DMS 273 treated with DMSO at 0.1 percent for 48 hours (cell line): ENCODE measurements around the gene CFL2.
"Not testable (repeated sequence)": the region's sequence is repeated elsewhere in the genome, so short reads cannot be mapped to it uniquely, and the experiment has no call there.

ENCODE experiments used
- DNase-seq: peaks from one replicate; lab custom pipeline; 2025; lab: John Stamatoyannopoulos, UW

The CFL2 gene

DNA sequence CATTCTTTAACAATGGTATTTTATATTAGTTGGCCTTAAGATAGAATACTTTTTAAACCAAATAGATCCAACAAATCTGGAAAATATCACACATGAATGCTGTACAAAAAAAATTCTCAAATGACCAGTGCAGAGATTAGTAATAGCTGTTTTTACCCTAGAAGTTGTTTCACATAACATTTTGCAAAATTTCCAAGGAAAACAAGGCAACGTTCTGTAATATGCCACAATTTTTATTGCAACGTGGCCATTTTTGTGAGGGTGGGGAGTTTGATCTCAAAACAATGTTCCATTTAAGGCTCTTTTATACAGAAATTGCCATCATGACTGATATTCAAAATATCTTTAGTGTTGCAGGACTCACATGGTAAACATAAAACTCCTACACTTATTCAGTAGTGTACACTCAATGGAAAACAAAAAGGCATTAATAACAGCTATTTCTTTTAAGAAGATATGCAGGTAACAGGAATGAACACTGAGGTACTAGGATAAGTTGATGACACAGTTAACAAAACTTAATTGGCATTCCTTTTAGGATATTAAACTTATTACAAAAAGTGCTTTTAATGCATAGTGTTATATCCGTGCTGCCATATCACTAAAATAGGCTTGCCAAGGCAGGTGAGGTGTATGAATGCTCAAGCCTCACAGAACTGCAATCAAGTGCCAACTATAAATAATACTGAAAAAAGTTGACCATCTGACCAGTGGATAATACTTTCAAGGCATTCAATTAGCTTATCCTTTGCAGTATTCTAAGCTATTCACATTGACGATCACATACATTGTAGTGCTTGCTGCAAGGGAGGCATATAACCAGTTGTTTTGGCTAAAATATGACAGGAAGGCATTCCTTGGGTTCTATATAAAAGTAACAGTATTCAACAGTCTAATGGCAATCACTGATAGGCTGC is 2.3 kb downstream of the CFL2 start:
- DNase-seq = no peak

DNA sequence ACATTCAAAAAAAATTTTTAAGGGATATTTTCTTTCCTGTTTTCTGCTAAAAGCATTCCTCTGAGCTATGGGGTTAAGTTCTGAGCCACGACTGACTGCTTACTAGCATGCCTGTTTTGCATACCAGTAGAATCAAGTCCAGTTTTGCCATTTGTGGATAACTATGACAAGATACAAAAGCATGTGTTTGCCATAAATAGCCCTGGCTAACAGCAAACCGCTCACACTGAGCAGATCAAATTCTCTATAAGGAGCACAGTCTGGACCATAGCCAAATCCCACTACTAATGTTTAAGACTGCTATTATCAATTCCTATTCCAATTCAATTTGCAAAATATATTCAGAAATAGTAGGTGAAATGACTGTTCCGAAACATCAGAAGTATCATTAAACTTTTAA is 3.2 kb downstream of the CFL2 start:
- DNase-seq = peak; percentile 68

DNA sequence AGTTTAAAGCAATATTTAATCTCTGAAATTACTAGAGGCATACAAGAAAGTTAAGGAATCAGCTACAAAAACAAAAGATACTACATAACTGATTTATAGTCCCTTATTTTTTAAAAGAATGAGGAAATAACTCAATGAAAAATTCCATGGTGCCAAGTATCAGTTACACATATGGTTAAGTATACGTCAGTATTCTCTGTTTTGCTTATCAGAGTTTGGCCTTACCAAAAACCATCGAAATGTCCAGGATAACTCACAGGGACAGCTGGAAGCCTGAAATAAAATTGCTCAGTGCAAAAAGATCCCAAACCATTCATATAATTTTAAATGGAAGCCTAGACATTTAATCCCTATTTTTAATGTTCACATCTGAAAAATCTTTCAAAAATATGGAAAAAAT is 3.6 kb downstream of the CFL2 start:
- DNase-seq = no peak

DNA sequence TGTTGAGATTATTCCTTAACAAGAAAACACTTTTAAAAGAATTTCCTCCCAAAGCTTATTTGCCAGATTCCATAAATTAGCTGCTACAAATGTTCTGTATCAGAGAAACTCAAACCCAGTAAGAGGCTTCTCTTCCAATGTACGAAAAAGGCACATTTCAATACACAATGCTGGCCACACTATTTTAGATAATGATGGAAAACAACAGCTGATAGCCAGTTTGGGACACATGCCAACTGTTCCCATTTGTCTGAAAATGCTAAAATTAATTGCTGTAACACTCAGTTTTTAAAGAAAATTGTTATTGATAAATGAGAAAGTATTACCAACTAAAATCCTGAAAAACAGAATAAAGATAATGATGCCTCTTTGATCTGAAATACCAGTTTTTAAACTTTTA is 4.4 kb downstream of the CFL2 start:
- DNase-seq = no peak

DNA sequence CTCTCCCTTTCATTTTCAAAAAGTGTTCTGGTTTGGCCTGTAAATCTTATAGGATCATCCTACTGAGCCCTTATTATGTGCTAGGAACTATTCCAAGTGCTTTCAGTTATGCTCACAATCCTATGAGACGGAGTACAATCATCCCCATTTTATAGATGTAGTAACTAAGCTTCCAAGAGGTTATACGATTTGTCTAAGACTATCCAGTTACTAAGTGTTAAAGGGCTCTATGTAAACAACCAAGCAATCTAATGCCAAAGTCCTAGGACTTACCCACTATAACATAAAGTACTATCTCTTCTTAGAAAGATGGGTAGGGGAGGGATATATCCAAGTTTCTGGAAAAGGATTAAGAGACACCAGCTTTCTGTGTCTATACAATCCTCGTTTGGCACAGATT is 6.7 kb downstream of the CFL2 start:
- DNase-seq = no peak

DNA sequence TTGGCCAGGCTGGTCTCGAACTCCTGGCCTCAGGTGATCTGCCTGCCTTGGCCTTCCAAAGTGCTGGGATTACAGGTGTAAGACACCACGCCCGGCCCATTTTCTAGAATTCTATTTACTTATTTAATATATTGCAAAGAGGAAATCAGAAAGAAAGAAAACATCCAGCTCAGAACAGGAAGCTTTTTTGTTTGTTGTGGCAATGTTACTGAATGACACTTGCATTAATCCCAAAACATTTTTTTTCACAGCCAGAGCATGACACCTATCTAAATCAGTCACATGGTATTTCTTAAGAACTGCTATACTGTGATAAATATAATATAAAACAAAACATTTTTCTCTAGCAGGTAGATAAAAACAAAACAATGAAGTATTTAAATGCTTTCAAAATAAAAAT is 12.6 kb downstream of the CFL2 start:
- DNase-seq = no peak

DNA sequence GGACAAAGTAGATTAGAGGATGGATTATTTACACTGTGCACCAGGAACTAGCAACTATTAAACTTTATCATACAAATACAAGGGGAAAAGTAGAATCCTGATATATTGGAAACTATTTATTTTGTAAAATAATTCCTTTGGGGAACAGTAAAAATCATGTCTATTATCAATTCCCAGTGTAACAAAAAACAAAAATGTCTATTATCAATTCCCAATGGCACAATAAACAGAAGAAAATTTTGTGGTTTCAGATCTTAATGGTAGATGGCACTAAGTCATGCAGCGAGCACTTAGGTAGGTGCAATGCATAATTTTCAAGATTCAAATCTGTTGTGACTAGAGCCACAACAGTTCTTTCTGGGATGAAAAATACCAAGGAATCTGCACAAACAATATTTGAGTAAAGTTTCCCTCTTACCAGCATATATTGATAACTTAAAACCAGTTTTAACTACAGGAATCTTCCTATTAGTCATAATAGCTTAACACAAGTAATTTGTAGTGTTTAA is 13.7 kb downstream of the CFL2 start:
- DNase-seq = no peak

DNA sequence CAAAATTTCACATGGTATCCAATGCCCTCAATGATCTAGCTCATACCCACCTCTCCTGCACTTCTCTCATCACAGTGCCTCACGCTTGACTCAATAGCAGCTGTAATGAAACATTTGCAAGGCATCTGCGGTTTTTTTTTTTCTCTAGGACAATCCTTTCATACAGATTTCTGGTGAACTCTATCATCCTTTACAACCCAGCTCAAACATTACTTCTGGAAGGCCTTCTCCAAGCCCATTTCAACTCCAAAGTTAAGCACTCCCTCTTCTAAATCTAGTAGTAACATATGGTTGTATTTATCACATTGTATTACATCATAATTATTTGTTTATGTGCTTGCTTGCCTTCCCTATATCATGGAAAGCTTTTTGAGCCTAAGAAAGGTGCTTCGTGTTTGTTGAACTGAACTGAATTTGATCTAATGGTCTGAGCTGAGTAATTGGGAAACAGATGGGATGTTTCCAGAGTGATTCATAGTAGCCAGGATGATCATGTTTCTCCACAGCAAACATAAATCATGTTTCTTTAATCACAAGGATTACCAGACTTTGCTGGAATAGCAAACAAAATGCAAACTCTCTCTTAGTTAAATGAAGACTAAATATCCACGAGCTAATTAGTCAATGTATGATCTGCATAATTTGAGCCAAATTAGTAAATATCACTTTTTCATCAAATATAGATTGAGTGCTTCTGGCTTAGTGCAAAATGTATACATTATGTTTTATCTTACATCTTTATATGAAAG is 14.3 kb downstream of the CFL2 start:
- peak; percentile 96 for DNase-seq

DNA sequence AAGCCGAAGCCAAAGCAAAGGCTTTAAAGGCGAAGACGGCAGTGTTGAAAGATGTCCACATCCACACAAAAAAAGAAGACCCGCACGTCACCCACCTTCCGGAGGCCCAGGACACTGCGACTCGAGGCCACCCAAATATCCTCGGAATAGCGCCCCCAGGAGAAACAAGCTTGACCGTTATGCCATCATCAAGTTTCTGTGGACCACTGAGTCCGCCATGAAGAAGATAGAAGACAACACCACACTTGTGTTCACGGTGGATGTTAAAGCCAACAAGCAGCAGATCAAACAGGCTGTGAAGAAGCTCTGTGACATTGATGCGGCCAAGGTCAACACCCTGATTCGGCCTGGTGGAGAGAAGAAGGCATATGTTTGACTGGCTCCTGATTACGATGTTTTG is 20.2 kb downstream of the CFL2 start:
- DNase-seq = not testable (repeated sequence)

DNA sequence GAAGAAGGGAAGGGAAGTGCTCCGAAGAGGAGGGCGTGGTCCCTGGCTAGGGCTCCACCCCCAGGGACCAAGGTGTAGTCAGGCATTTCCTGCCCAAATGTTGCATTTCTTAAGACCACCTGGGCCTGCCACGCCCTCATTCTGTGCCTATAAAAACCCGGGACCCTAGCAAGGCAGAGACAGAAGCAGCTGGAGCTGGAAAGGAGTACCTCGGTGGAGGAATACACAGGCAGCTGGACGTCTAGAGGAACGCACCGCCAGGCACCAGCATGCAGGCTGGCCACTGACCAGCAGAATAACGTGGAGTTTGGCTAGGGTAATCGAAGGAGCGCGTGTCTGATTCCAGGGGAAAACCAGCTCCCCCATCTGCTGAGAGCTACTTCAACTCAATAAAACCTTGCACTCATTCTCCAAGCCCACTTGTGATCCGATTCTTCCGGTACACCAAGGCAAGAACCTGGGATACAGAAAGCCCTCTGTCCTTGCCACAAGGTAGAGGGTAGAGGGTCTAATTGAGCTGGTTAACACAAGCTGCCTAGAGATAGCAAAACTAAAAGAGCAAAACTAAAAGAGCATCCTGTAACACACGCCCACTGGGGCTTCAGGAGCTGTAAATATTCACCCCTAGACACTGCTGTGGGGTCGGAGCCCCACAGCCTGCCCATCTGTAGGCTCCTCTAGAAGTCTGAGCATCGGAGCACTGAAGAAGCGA is 21.0 kb downstream of the CFL2 start:
- DNase-seq = peak; percentile 53

DNA sequence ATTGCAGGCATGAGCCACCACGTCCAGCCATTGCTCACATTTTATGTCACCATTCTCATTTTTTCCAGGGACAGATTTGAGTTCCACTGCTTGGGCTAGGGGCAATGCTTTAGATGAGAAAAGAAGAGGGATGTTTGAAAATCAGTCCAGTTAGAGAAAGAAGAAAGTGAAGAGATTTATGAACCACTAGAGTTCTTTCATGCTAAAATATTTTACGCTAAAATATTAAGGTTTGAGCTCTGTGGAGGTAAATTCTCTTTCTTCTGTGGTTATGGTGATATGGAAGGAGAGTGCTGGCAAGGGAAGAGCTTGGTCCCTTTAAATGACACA is 21.5 kb downstream of the CFL2 start:
- no peak for DNase-seq

DNA sequence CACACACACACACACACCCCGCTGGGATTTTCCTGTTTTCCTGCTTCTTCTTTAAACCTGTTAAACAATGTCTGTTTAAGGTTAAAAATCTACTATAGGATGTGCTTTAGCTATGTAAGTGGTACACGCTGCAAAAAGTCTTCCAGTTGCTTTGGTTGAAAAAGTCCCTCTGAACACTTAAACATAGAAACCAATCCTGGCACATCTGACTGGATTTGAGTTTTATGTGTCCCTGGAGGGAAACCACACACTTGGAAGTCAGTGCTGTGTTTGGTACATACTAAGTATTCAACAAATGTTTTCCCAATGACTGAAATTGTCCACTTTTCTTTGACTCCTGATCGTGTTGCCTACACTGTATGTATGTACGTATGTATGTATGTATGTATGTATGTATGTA is 22.0 kb downstream of the CFL2 start:
- DNase-seq = no peak

DNA sequence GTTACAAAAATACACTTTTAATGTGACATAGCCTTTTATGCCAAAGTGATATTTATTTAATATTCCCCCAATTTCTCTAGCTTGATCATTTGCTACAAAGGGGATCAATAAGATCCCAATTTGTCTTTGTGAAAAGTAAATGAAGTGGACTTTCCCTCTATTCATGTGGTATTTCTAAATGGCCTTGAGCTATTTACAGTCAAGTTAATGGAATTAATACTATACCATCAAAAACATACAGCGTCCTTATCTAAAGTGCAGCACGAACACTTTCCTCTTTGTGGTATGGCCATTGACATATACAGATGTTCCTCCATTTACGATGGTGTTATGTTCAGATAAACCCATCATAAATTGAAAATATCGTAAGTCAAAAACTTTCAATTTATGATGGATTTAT is 23.2 kb downstream of the CFL2 start:
- no peak for DNase-seq

DNA sequence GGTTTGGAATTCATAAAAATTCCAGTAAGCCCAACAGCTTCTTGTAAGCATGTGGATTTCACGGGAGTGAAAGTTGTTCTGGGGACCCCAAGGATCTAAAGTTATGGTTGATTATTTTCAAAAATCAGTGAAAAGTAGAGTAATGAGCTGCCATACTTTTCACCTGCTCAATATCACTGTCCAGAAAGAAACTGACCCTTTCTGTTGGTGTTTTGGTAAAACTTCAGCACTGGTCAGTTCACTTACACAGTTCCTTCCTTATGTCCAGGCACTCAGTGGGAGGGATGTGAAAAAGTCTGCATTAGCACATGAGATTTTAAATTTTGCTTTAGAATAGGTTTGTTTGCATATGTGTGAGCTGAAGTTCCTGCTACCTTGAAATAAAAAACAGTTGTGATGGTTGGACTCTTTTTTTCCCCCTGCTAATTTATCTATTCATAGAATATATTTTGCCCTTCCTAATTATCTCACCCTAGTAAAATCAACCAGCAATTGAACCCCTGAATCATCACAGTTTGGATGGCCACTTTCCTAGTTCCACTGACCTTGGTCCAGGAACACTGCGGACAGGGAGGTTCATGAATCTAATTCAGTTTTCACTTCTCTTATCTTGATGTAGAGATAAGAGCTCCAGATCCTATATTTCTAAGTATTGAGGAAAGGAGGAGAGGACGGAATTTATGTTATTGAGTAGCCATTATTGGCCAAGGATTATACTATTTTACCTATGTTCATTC is 25.8 kb downstream of the CFL2 start:
- no peak for DNase-seq

DNA sequence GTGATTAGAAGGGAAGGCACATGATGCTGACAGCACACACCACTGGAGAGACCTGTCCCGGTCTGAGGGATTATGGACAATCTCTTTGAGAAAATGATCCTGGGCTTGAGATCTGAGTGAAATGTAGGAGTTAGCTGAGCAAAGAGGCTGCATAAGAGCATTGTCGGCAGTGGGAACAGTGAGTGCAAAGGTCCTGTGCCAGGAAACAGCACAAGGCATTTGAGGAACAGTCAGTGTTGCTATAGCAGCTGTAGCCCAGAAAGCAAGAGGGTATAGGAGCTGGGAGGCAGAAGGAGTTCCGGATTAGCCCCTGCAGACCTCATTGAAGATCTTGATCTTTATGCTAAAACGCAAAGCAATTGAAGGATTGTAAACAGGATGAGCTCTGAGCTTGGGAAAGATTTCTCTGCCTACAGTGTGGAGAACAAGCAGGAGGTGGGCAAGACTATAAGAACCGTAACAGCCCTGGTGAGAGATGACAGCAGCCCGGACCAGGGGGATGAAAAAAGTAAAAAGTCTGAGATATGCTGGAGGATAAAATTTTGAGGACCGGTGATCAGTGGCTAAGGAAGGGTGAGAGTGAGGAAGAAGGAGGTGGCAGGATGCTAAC is 28.5 kb downstream of the CFL2 start:
- no peak for DNase-seq

DNA sequence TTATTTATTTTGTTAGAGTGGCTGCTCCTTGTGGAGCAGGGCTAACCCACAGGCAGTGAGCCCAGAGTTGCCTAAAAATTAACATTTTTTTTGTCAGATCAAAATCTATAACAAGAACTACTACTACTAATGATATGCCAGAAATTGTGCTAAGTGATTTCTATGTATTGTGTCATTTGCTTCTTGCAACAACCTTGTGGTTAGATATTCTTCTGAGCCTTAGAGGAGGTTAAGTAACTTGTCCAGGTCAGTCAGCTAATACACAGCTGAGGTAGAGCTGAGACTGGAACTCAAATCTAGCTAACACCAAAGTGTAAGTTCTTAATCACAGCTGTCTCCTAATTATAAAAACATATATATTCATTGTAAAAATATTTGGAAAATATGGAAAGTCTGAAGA is 29.8 kb downstream of the CFL2 start:
- DNase-seq = no peak

DNA sequence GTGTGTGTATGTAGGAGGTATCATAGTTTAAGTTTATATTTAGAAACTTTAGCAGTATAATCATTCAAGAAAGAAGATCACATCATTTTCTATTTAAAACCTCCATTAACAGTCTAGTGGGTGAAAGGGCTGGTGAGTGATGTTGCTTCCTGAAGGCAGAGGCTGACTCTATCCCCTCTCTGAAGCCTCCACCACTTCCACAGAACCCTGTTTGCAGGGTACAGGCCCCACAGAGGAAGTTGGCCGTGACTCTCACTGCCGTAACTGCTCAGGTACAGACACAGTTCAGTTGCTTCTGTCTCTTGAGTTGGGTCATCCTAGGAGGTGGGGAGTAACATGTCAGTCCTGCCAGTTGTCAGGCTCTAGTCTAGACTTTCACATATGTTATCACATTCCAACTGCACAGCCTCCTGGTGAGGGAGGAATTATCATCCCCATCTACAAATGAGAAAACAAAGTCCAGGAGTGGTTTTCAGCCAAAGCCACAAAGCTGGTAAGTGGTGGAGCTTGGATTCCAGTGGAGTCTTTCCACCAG is 31.5 kb downstream of the CFL2 start:
- peak; percentile 38 for DNase-seq

DNA sequence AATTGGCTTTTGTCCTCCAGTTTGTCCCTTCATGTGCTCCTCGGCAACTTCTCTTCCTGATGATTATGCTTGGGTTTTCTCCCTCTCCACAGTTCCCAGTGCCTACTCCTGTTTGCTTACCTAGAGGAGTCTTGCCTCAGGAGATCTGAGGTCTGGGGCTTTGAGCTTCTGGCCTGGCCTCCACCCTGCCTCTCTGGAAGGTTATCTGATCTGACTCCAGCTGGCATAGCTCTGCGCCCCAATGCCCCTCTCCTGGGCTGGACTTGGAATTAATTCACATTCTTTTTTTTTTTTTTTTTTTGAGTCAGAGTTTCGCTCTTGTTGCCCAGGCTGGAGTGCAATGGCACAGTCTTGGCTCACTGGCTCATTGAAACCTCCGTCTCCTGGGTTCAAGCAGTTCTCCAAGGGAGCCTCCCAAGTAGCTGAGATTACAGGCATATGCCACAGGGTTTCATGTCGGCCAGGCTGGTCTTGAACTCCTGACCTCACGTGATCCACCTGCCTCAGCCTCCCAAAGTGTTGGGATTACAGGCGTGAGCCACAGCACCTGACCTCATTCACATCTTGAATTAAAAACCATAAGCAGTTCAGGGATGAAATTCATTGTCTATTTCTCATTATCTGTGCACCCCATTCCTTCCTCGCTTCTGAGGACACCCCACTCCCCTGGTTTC is 33.5 kb downstream of the CFL2 start:
- DNase-seq = peak; percentile 44

DNA sequence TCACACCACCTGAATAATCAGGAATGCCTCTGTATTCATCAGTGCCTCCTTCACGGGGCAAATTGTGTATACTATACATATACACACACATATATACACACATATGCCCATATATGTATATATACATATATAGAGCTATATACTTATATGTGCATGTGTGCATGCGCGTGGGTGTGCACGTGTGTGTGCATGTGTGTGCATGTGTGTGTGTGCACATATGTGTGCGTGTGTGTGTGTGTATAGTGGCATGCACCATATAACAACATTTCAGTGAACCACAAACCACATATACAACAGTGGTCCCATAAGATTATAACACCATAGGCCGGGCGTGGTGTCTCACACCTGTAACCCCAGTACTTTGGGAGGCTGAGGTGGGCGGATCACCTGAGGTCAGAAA is 35.7 kb downstream of the CFL2 start:
- DNase-seq = no peak

DNA sequence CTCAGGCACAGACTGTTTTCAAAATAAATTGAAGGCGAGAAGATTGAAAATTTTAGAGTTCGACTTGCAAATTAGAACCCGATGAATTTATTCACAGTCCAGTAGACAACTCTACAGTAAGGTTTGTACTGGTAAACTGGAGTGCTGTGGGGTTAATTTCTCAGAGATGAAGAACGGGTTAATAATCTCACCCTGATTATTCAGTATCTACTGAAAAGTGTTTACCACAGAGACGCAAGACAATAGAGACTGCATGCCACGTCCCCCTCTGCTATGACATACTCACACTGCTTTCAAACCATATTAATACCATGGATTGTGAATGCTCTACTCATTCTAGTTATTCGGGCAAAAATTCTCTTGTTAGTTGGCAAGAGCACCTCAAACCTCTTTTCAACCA is 36.1 kb downstream of the CFL2 start:
- DNase-seq = no peak
